IMR-90 (cell line): ENCODE data around the gene PPP2R5E. TPM values are rescaled to one million over a fixed set of nuclear protein-coding genes. Genes with fewer than 3 reads are reported as not detected.

Experiments
- ATAC-seq: fragments of 200-7000 bp; cut with Tn5 transposase; 2 replicates; pipeline ENCODE4 v1.9.1; 2020; ENCODE audit warnings: low read depth, mild to moderate bottlenecking, moderate library complexity
- BruUV-seq: library from RNA; stranded (reverse); fragments of 400-500 nt; replicated peaks from 2 replicates; lab custom pipeline; 2021; lab: Mats Ljungman, UMichigan
- CTCF ChIA-PET: fragments of 300-600 bp; formaldehyde crosslinking; extraction: SDS; loops from one replicate; lab custom pipeline; 2021; ENCODE audit warnings: antibody characterized with exemption; lab: Yijun Ruan, JAX
- POLR2A ChIA-PET: fragments of 300-600 bp; sonication (Branson Sonifier 250); formaldehyde crosslinking; loops from one replicate; lab custom pipeline; 2022; ENCODE audit warnings: antibody characterized with exemption; ENCODE audit not compliant: unreplicated experiment; lab: Charles Lee
- DNase-seq: peaks from one replicate; pipeline ENCODE4 v3.0.0; 2013
- H2AFZ ChIP-seq: replicated peaks from 2 replicates; pipeline ENCODE3; 2013; ENCODE audit warnings: low read length, mild to moderate bottlenecking; ENCODE audit not compliant: poor library complexity
- H2AK5ac ChIP-seq: 2 replicates; pipeline ENCODE4 v1.6.1; 2013; ENCODE audit warnings: low read depth, low read length, inconsistent platforms
- H2AK9ac ChIP-seq: replicated peaks from 2 replicates; pipeline ENCODE3; 2013; ENCODE audit warnings: mild to moderate bottlenecking, low read depth, low read length, moderate library complexity; ENCODE audit not compliant: poor library complexity
- H2BK120ac ChIP-seq: 2 replicates; pipeline ENCODE4 v1.6.1; 2013; ENCODE audit warnings: low read depth, low read length, inconsistent platforms
- H2BK15ac ChIP-seq: 3 replicates; pipeline ENCODE4 v1.6.1; 2013; ENCODE audit warnings: low read depth, low read length, inconsistent platforms
- H2BK20ac ChIP-seq: 2 replicates; pipeline ENCODE4 v1.6.1; 2013; ENCODE audit warnings: low read depth, mild to moderate bottlenecking, inconsistent platforms, low read length, moderate library complexity
- H2BK5ac ChIP-seq: 2 replicates; pipeline ENCODE4 v1.6.1; 2013; ENCODE audit warnings: mild to moderate bottlenecking, low read depth, low read length, inconsistent platforms; ENCODE audit not compliant: poor library complexity, severe bottlenecking
- H3K14ac ChIP-seq: replicated peaks from 2 replicates; pipeline ENCODE4 v1.6.1; 2013; ENCODE audit warnings: low read depth, low read length, inconsistent platforms
- H3K18ac ChIP-seq: 2 replicates; pipeline ENCODE4 v1.6.1; 2013; ENCODE audit warnings: low read depth, low read length, control low read depth
- H3K23ac ChIP-seq: 2 replicates; pipeline ENCODE4 v1.6.1; 2013; ENCODE audit warnings: low read depth, low read length, inconsistent platforms
- H3K27ac ChIP-seq: 2 replicates; pipeline ENCODE4 v1.5.1; 2013; ENCODE audit warnings: mild to moderate bottlenecking, control low read depth, low read length; ENCODE audit not compliant: insufficient read depth
- H3K27me3 ChIP-seq: 2 replicates; pipeline ENCODE4 v1.6.1; 2013; ENCODE audit warnings: low read length; ENCODE audit not compliant: control insufficient read depth, insufficient read depth
- H3K36me3 ChIP-seq: 2 replicates; pipeline ENCODE4 v1.6.1; 2013; ENCODE audit warnings: low read length, mixed read lengths; ENCODE audit not compliant: control insufficient read depth, insufficient read depth
- H3K4ac ChIP-seq: 2 replicates; pipeline ENCODE4 v1.6.1; 2013; ENCODE audit warnings: low read depth, low read length, inconsistent platforms
- H3K4me1 ChIP-seq: 2 replicates; pipeline ENCODE4 v1.6.1; 2013; ENCODE audit warnings: low read length, mixed read lengths; ENCODE audit not compliant: control insufficient read depth, insufficient read depth
- H3K4me2 ChIP-seq: 2 replicates; pipeline ENCODE4 v1.6.1; 2013; ENCODE audit warnings: low read depth, mild to moderate bottlenecking, control low read depth, low read length, moderate library complexity
- H3K4me3 ChIP-seq: 2 replicates; pipeline ENCODE4 v1.5.1; 2013; ENCODE audit warnings: low read depth, mild to moderate bottlenecking, control low read depth, low read length, moderate library complexity; ENCODE audit not compliant: insufficient read depth
- H3K56ac ChIP-seq: 2 replicates; pipeline ENCODE4 v1.6.1; 2013; ENCODE audit warnings: low read length, inconsistent platforms; ENCODE audit not compliant: insufficient read depth; ENCODE audit errors: extremely low read depth
- H3K79me1 ChIP-seq, 2 experiments: 2 replicates each; pipeline ENCODE4 v1.6.1; 2013; ENCODE audit warnings: low read length in 2 of 2, inconsistent platforms in 1 of 2, low read depth in 1 of 2
- H3K9ac ChIP-seq: 2 replicates; pipeline ENCODE4 v1.6.1; 2013; ENCODE audit warnings: low read depth, low read length, control low read depth
- H3K9me1 ChIP-seq: 2 replicates; pipeline ENCODE4 v1.6.1; 2013; ENCODE audit warnings: low read length, inconsistent platforms; ENCODE audit not compliant: insufficient read depth
- H3K9me3 ChIP-seq: 2 replicates; pipeline ENCODE4 v1.6.1; 2013; ENCODE audit warnings: low read length; ENCODE audit not compliant: control insufficient read depth, insufficient read depth
- H4K20me1 ChIP-seq: 2 replicates; pipeline ENCODE4 v1.6.1; 2013; ENCODE audit warnings: low read length, inconsistent platforms; ENCODE audit not compliant: insufficient read depth
- H4K5ac ChIP-seq: 2 replicates; pipeline ENCODE4 v1.6.1; 2013; ENCODE audit warnings: mild to moderate bottlenecking, low read depth, low read length, control low read depth
- H4K8ac ChIP-seq, 2 experiments: 2 replicates each; pipeline ENCODE4 v1.6.1; 2013; ENCODE audit warnings: low read depth in 2 of 2, low read length in 2 of 2, control low read depth in 1 of 2, inconsistent platforms in 1 of 2
- H4K91ac ChIP-seq: 2 replicates; pipeline ENCODE4 v1.6.1; 2013; ENCODE audit warnings: low read depth, low read length, inconsistent platforms; ENCODE audit not compliant: insufficient read depth
- BHLHE40 ChIP-seq: fragments of 150-350 bp; IDR thresholded peaks from 2 replicates; pipeline ENCODE4 v1.6.1; 2016; ENCODE audit warnings: mild to moderate bottlenecking, low read depth, low read length
- CEBPB ChIP-seq: IDR thresholded peaks from 2 replicates; pipeline ENCODE4 v1.6.1; 2012; ENCODE audit warnings: low read depth, low read length, improper control_type of control experiment
- CHD1 ChIP-seq: IDR thresholded peaks from 2 replicates; pipeline ENCODE4 v1.6.1; 2012; ENCODE audit warnings: low read depth, low read length, improper control_type of control experiment
- CTCF ChIP-seq: conservative IDR thresholded peaks from 2 replicates; pipeline ENCODE4 v1.5.1; 2012; ENCODE audit warnings: mild to moderate bottlenecking, low read depth, low read length, improper control_type of control experiment
- ELK1 ChIP-seq: fragments of 150-350 bp; IDR thresholded peaks from 2 replicates; pipeline ENCODE4 v1.6.1; 2016; ENCODE audit warnings: low read depth, mild to moderate bottlenecking, low read length, moderate library complexity, borderline replicate concordance
- FOS ChIP-seq: fragments of 150-350 bp; IDR thresholded peaks from 2 replicates; pipeline ENCODE4 v1.6.1; 2016; ENCODE audit warnings: low read depth, low read length
- MAFK ChIP-seq: IDR thresholded peaks from 2 replicates; pipeline ENCODE4 v1.6.1; 2012; ENCODE audit warnings: low read depth, low read length, improper control_type of control experiment
- MAZ ChIP-seq: IDR thresholded peaks from 2 replicates; pipeline ENCODE4 v1.6.1; 2012; ENCODE audit warnings: low read depth, mild to moderate bottlenecking, low read length, improper control_type of control experiment, moderate library complexity, borderline replicate concordance
- MXI1 ChIP-seq: IDR thresholded peaks from 2 replicates; pipeline ENCODE4 v1.6.1; 2012; ENCODE audit warnings: low read depth, mild to moderate bottlenecking, low read length, moderate library complexity, borderline replicate concordance
- NFE2L2 ChIP-seq: fragments of 150-350 bp; IDR thresholded peaks from 2 replicates; pipeline ENCODE4 v1.6.1; 2016; ENCODE audit warnings: low read depth, mild to moderate bottlenecking, low read length
- POLR2A ChIP-seq: IDR thresholded peaks from 2 replicates; pipeline ENCODE4 v1.6.1; 2012; ENCODE audit warnings: mild to moderate bottlenecking, low read depth, low read length
- RAD21 ChIP-seq: IDR thresholded peaks from 2 replicates; pipeline ENCODE4 v1.6.1; 2012; ENCODE audit warnings: low read length, improper control_type of control experiment
- RCOR1 ChIP-seq: IDR thresholded peaks from 2 replicates; pipeline ENCODE4 v1.6.1; 2012; ENCODE audit warnings: mild to moderate bottlenecking, low read length, improper control_type of control experiment; ENCODE audit not compliant: insufficient replicate concordance
- RFX5 ChIP-seq: IDR thresholded peaks from 2 replicates; pipeline ENCODE4 v1.8.0; 2012; ENCODE audit warnings: low read depth, mild to moderate bottlenecking, low read length, moderate library complexity
- SMC3 ChIP-seq: fragments of 150-350 bp; IDR thresholded peaks from 2 replicates; pipeline ENCODE4 v1.6.1; 2016; ENCODE audit warnings: low read depth, mild to moderate bottlenecking, antibody characterized with exemption, low read length, moderate library complexity
- USF2 ChIP-seq: fragments of 150-350 bp; IDR thresholded peaks from 2 replicates; pipeline ENCODE4 v1.6.1; 2017; ENCODE audit warnings: mild to moderate bottlenecking, antibody characterized with exemption, low read length, low read depth
- WGBS, 2 experiments: methylation state at CpG; one replicate each; pipeline versions ENCODE4 v1.1.5 to v1.1.7; 2013; ENCODE audit warnings: missing lambda C conversion rate in 2 of 2; ENCODE audit not compliant: insufficient read length in 1 of 2; ENCODE audit errors: extremely low coverage in 2 of 2; 5-methylcytosine and 5-hydroxymethylcytosine counted together
- dilution Hi-C: fragments of 300-500 bp; cut with HindIII; formaldehyde crosslinking; loops from one replicate; pipeline ENCODE4 v1.14.3; 2018; ENCODE audit warnings: low sequenced_read_pairs; ENCODE audit not compliant: unreplicated experiment
- in situ Hi-C: fragments of 300-500 bp; cut with MboI; formaldehyde crosslinking; loops from 3 replicates; pipeline ENCODE4 v1.14.3; 2019; ENCODE audit warnings: low sequenced_read_pairs, inconsistent platforms, mixed read lengths
- intact Hi-C: fragments of 100-400 bp; cut with micrococcal nuclease; formaldehyde crosslinking; loops from 2 replicates; pipeline ENCODE4 v1.10.0; 2022
- polyA plus RNA-seq, 3 experiments: library from polyadenylated mRNA; depleted of rRNA; stranded (reverse); fragments of >200 nt; gene quantifications; 2 replicates each; pipeline ENCODE4 v1.2.3, GENCODE V29; 2012; ENCODE audit warnings: low replicate concordance in 1 of 3
- total RNA-seq: library from RNA; depleted of rRNA; stranded (reverse); fragments of >200 nt; gene quantifications from 2 replicates; pipeline ENCODE4 v1.2.3, GENCODE V29; 2012

The PPP2R5E gene
- total and polyA plus RNA-seq, 2 of the 4 experiments (the other 2 are of a cell fraction): 9.7 to 12.2 TPM

GRCh38 chr14:63487724-63488123 lies 55.5 kb downstream of the PPP2R5E start:
- Histone ChIP-seq H2BK15ac (no peak overlapping the region), H2AK9ac (no peak overlapping the region), H3K14ac (no peak overlapping the region), H4K91ac (no peak overlapping the region), H3K56ac (no peak overlapping the region), H3K23ac (no peak overlapping the region), H3K9ac (no peak overlapping the region), H4K8ac (no peak overlapping the region), H3K36me3 (no peaks in the 10 kb centered on the region), H4K20me1 (peaks cover 51% of the 10 kb centered on the region), H2BK5ac (no peak overlapping the region), H3K27ac (no peak overlapping the region), H4K5ac (no peak overlapping the region), H3K4ac (no peak overlapping the region), H2AFZ (no peak overlapping the region), H3K9me3 (no peaks in the 10 kb centered on the region), H3K9me1 (peaks cover 7% of the 10 kb centered on the region), H3K79me1 (peaks cover 15 to 72% of the 10 kb centered on the region in 2 experiments), H3K27me3 (no peaks in the 10 kb centered on the region), H3K4me2 (no peak overlapping the region), H3K4me1 (peaks cover 10% of the 10 kb centered on the region), H3K4me3 (no peak overlapping the region), H3K18ac (no peak overlapping the region), H2BK20ac (no peak overlapping the region), H2BK120ac (no peak overlapping the region), H2AK5ac (no peak overlapping the region)
- ChIA-PET POLR2A (no interaction called here), CTCF (no interaction called here)
- intact Hi-C loops: no loop called here
- no TSS peak for BruUV-seq
- ATAC-seq (no peak), DNase-seq (no peak)
- no CpG with 5 or more reads among the region's 1 CpG for WGBS, 2 experiments
- TF ChIP-seq ELK1 (no peak), CEBPB (no peak), RAD21 (no peak), FOS (no peak), CTCF (no peak), MAZ (no peak), MAFK (no peak), MXI1 (no peak), RCOR1 (no peak), BHLHE40 (no peak), SMC3 (no peak), NFE2L2 (no peak), USF2 (no peak), RFX5 (no peak), POLR2A (no peak), CHD1 (no peak)
- in situ Hi-C loops: no loop called here
- dilution Hi-C loops: no loop called here
